ENCODE results near the gene LRBA. TPM values are rescaled to one million over a fixed set of nuclear protein-coding genes. Genes with fewer than 3 reads are reported as not detected.

LRBA gene
- total RNA-seq, 1 donor from 2014 or later: 28.2 TPM

- TF ChIP-seq CTCF (conservative IDR thresholded peaks at IDR 0.05): no peak
- no peak overlapping the region for H3K4me3 Mint-ChIP-seq
- no peak for DNase-seq (ENCODE audit: low read depth, low spot score)
- H3K4me1 Mint-ChIP-seq: peaks cover 7% of the 10 kb centered on the region
- H3K27ac Mint-ChIP-seq (ENCODE audit: unreplicated experiment): no peak overlapping the region
- no peaks in the 10 kb centered on the region for H3K9me3 Mint-ChIP-seq
- no peaks in the 10 kb centered on the region for H3K27me3 Mint-ChIP-seq (ENCODE audit: low read depth)
- peaks cover 2% of the 10 kb centered on the region for H3K36me3 Mint-ChIP-seq (ENCODE audit: low read depth)
These were observed 634.0 kb downstream of the LRBA start for GRCh38 chr4:150381036-150381435.

GRCh38 chr4:150379454-150379853, 635.6 kb downstream of the LRBA start:
- Mint-ChIP-seq H3K4me3 (no peak overlapping the region), H3K36me3 (ENCODE audit: low read depth) (peaks cover 2% of the 10 kb centered on the region), H3K27ac (ENCODE audit: unreplicated experiment) (no peak overlapping the region), H3K4me1 (peaks cover 5% of the 10 kb centered on the region), H3K27me3 (ENCODE audit: low read depth) (no peaks in the 10 kb centered on the region), H3K9me3 (no peaks in the 10 kb centered on the region)
- no peak for TF ChIP-seq CTCF (conservative IDR thresholded peaks at IDR 0.05)
- DNase-seq (ENCODE audit: low read depth, low spot score): no peak

- no peaks in the 10 kb centered on the region for H3K36me3 Mint-ChIP-seq (ENCODE audit: low read depth)
- TF ChIP-seq CTCF (conservative IDR thresholded peaks at IDR 0.05): no peak
- H3K27ac Mint-ChIP-seq (ENCODE audit: unreplicated experiment): no peak overlapping the region
- DNase-seq (ENCODE audit: low read depth, low spot score): no peak
- H3K4me1 Mint-ChIP-seq: peaks cover 6% of the 10 kb centered on the region
- no peaks in the 10 kb centered on the region for H3K27me3 Mint-ChIP-seq (ENCODE audit: low read depth)
- H3K9me3 Mint-ChIP-seq: no peaks in the 10 kb centered on the region
- H3K4me3 Mint-ChIP-seq: no peak overlapping the region
These were observed 640.1 kb downstream of the LRBA start for GRCh38 chr4:150375025-150375424.

- Mint-ChIP-seq H3K27me3 (ENCODE audit: low read depth) (no peaks in the 10 kb centered on the region), H3K36me3 (ENCODE audit: low read depth) (no peaks in the 10 kb centered on the region), H3K9me3 (no peaks in the 10 kb centered on the region), H3K27ac (ENCODE audit: unreplicated experiment) (no peak overlapping the region), H3K4me3 (no peak overlapping the region), H3K4me1 (peaks cover 27% of the 10 kb centered on the region)
- no peak for DNase-seq (ENCODE audit: low read depth, low spot score)
- TF ChIP-seq CTCF (conservative IDR thresholded peaks at IDR 0.05): no peak
These were observed 643.2 kb downstream of the LRBA start for GRCh38 chr4:150371869-150372268.

- no peaks in the 10 kb centered on the region for H3K27me3 Mint-ChIP-seq (ENCODE audit: low read depth)
- H3K9me3 Mint-ChIP-seq: no peaks in the 10 kb centered on the region
- no peak overlapping the region for H3K4me3 Mint-ChIP-seq
- peaks cover 30% of the 10 kb centered on the region for H3K4me1 Mint-ChIP-seq
- no peak for TF ChIP-seq CTCF (conservative IDR thresholded peaks at IDR 0.05)
- no peak overlapping the region for H3K27ac Mint-ChIP-seq (ENCODE audit: unreplicated experiment)
- no peak for DNase-seq (ENCODE audit: low read depth, low spot score)
- no peaks in the 10 kb centered on the region for H3K36me3 Mint-ChIP-seq (ENCODE audit: low read depth)
These were observed 645.4 kb downstream of the LRBA start for GRCh38 chr4:150369434-150370380.
